Activated CD4-positive, alpha-beta T cell treated with anti-CD3 and anti-CD28 coated beads for 48 hours (primary cell): ENCODE data around the gene SMPX.

Experiments used
- DNase-seq: peaks from one replicate; pipeline ENCODE4 v3.0.0-alpha.2; 2020

SMPX gene

GRCh38 chrX:21711129-21711847, 46.6 kb downstream of the SMPX start:
- no peak for DNase-seq

- DNase-seq = no peak
Measured at GRCh38 chrX:21708116-21708515, 49.8 kb downstream of the SMPX start.

- DNase-seq = no peak
Measured at GRCh38 chrX:21705225-21705624, 52.7 kb downstream of the SMPX start.

GRCh38 chrX:21702725-21703124, 55.2 kb downstream of the SMPX start:
- DNase-seq = no peak

GRCh38 chrX:21700967-21701366, 56.9 kb downstream of the SMPX start:
- DNase-seq = no peak

GRCh38 chrX:21700275-21700674, 57.6 kb downstream of the SMPX start:
- DNase-seq = no peak

- no peak for DNase-seq
Measured at GRCh38 chrX:21699136-21699535, 58.8 kb downstream of the SMPX start.

- no peak for DNase-seq
Measured at GRCh38 chrX:21698272-21698671, 59.6 kb downstream of the SMPX start.

- peak; percentile 3 for DNase-seq
Measured at GRCh38 chrX:21691512-21692018, 66.4 kb downstream of the SMPX start.

GRCh38 chrX:21683941-21684340, 74.0 kb downstream of the SMPX start:
- DNase-seq = no peak

GRCh38 chrX:21678048-21678612, 79.8 kb downstream of the SMPX start:
- no peak for DNase-seq

- no peak for DNase-seq
Measured at GRCh38 chrX:21675931-21676330, 82.0 kb downstream of the SMPX start.

- no peak for DNase-seq
Measured at GRCh38 chrX:21674430-21675186, 83.3 kb downstream of the SMPX start.

GRCh38 chrX:21666679-21667078, 91.2 kb downstream of the SMPX start:
- no peak for DNase-seq

- no peak for DNase-seq
Measured at GRCh38 chrX:21666252-21666651, 91.7 kb downstream of the SMPX start.

GRCh38 chrX:21662761-21663160, 95.2 kb downstream of the SMPX start:
- DNase-seq = no peak

- no peak for DNase-seq
Measured at GRCh38 chrX:21661316-21661715, 96.6 kb downstream of the SMPX start.

- no peak for DNase-seq
Measured at GRCh38 chrX:21660156-21660555, 97.8 kb downstream of the SMPX start.

GRCh38 chrX:21659320-21659719, 98.6 kb downstream of the SMPX start:
- DNase-seq = no peak

GRCh38 chrX:21658746-21659145, 99.2 kb downstream of the SMPX start:
- DNase-seq = peak; percentile 27

- DNase-seq = peak; percentile 26
Measured at GRCh38 chrX:21658152-21658737, 99.7 kb downstream of the SMPX start, which contains the start of gene KLHL34. Gene KLHL34 (minus strand): TSS chrX:21658330. CDS start chrX:21657788, 542 bp downstream.

- peak; percentile 11 for DNase-seq
Measured at GRCh38 chrX:21657318-21658151, 100.4 kb downstream of the SMPX start.
